Measurements from ENCODE around the gene PCDHGA9. TPM values are rescaled to one million over a fixed set of nuclear protein-coding genes. Genes with fewer than 3 reads are reported as not detected.
A peak's percentile ranks its signal among the peaks of the same experiment; 100 is the strongest.

PCDHGA9 gene
- total and polyA plus RNA-seq, 2 of the 8 experiments (the other 6 are each of a cell fraction or from before 2014, with no cell fraction given), result 0.79 to 1.1 TPM

GRCh38 chr5:141369994-141370848, 32.4 kb upstream of the PCDHGA9 start, which contains the start of gene PCDHGB3:
TSS of gene PCDHGB3 (plus strand) at chr5:141370242. CDS start at chr5:141370395, 153 bp downstream.
- Histone ChIP-seq H3K18ac (ENCODE audit: extremely low read depth, low read length) (no peak within 1 kb of the TSS), H2AFZ (ENCODE audit: low read length) (no peak within 1 kb of the TSS), H3K27ac (ENCODE audit: low read depth, low read length) (no peak within 1 kb of the TSS), H4K8ac (ENCODE audit: extremely low read depth, insufficient read depth, low read length) (no peak within 1 kb of the TSS), H2BK12ac (ENCODE audit: low read depth, low read length) (no peak within 1 kb of the TSS), H2AK5ac (ENCODE audit: low read depth, low read length) (no peak within 1 kb of the TSS), H2BK5ac (ENCODE audit: low read depth, low read length) (no peak within 1 kb of the TSS), H2BK15ac (ENCODE audit: low read length) (no peak within 1 kb of the TSS), H3K9me3 (ENCODE audit: insufficient read depth in 2 of 2, low read depth in 1 of 2, low read length in 1 of 2) (peaks cover 42 to 55% of the 10 kb centered on the region in 2 experiments), H4K5ac (ENCODE audit: insufficient read length, low read depth, low read length) (no peak within 1 kb of the TSS), H3K79me2 (ENCODE audit: control insufficient read depth in 1 of 2, insufficient read depth in 2 of 2, low read length in 2 of 2) (no peaks in the 10 kb centered on the region), H3K56ac (replicated peaks; ENCODE audit: insufficient read length, low read depth, low read length) (no peak within 1 kb of the TSS), H3K9ac (replicated peaks in 1 of 4; ENCODE audit: extremely low read depth in 1 of 4, low read depth in 3 of 4, low read length in 3 of 4) (no peak within 1 kb of the TSS), H3K14ac (ENCODE audit: insufficient read length) (no peak within 1 kb of the TSS), H3K4me2 (ENCODE audit: insufficient read depth in 1 of 2, low read depth in 2 of 2, low read length in 2 of 2) (no peak within 1 kb of the TSS), H4K20me1 (replicated peaks in 1 of 2; ENCODE audit: control insufficient read depth in 1 of 2, insufficient read depth in 2 of 2, low read length in 2 of 2) (no peaks in the 10 kb centered on the region), H3K23me2 (ENCODE audit: low read depth, low read length) (no peaks in the 10 kb centered on the region), H3K36me3 (ENCODE audit: control insufficient read depth in 2 of 4, insufficient read depth in 4 of 4, low read length in 3 of 4) (peaks cover 0 to 3% (median 0%) of the 10 kb centered on the region in 4 experiments; a peak in 2 of 8 replicates), H2BK20ac (ENCODE audit: low read length) (no peak within 1 kb of the TSS), H3K4me1 (replicated peaks in 1 of 4; ENCODE audit: control insufficient read depth in 3 of 4, insufficient read depth in 4 of 4, low read length in 3 of 4) (no peaks in the 10 kb centered on the region), H2BK120ac (replicated peaks; ENCODE audit: low read depth, low read length) (no peak within 1 kb of the TSS), H3K4ac (replicated peaks; ENCODE audit: insufficient read length, low read depth, low read length) (no peak within 1 kb of the TSS), H3K4me3 (ENCODE audit: extremely low read depth in 1 of 4, insufficient read depth in 2 of 4, low read depth in 3 of 4, low read length in 4 of 4) (no peak within 1 kb of the TSS), H3K27me3 (replicated peaks in 1 of 4; ENCODE audit: control insufficient read depth in 3 of 4, extremely low read depth in 1 of 4, insufficient read depth in 3 of 4, low read length in 3 of 4) (no peaks in the 10 kb centered on the region), H3K23ac (ENCODE audit: insufficient read length) (no peak within 1 kb of the TSS), H3K79me1 (ENCODE audit: low read depth, low read length) (no peaks in the 10 kb centered on the region), H4K91ac (replicated peaks; ENCODE audit: insufficient read length, low read length) (no peak within 1 kb of the TSS)
- TF ChIP-seq CTCF (IDR thresholded peaks at IDR 0.05; ENCODE audit: control extremely low read depth in 1 of 3, insufficient read depth in 1 of 3, low read depth in 1 of 3, low read length in 3 of 3), result peak; percentile 14 to 28 (median 24); a peak in 3 of 4 replicates
- no peak for TF ChIP-seq KDM5A (IDR thresholded peaks at IDR 0.05; ENCODE audit: low read length)
- no peak for TF ChIP-seq RNF2 (IDR thresholded peaks at IDR 0.05; ENCODE audit: borderline replicate concordance, low read depth, low read length, missing control alignments, poor library complexity, severe bottlenecking)
- TF ChIP-seq RAD21 (IDR thresholded peaks at IDR 0.05 in 1 of 2, conservative IDR thresholded peaks at IDR 0.05 in 1 of 2; ENCODE audit: low read depth in 2 of 2, low read length in 2 of 2), result peak; percentile 43 to 50; a peak in 3 of 4 replicates
- TF ChIP-seq SIX5 (IDR thresholded peaks at IDR 0.05; ENCODE audit: low read depth, low read length), result no peak
- FAIRE-seq, result no peak
- ChIA-PET CTCF (ENCODE audit: partially characterized antibody) (interaction anchor here (0.6 to 3.7 kb wide), 34 partner anchors 8 to 591 kb away, joined by 3 to 27 read pairs (median 4); partner anchors contain the start of genes PCDHB10, PCDHB14, PCDHB4 and PCDHGA10), POLR2A (ENCODE audit: partially characterized antibody) (interaction anchor here (1.1 to 1.6 kb wide), 2 partner anchors 17 to 276 kb away, joined by 3 to 4 read pairs; partner anchors contain the start of genes PCDHB2 and PCDHGB4)
- no peak for DNase-seq (ENCODE audit: low read depth in 1 of 2, low spot score in 2 of 2)
- 89% methylated on average over 32 of the region's 32 CpGs; no CpG with 5 or more reads in 1 of the 2 experiments for WGBS, 2 experiments (ENCODE audit: extremely low coverage in 1 of 2, insufficient coverage in 1 of 2, insufficient read length in 1 of 2, insufficient replicate concordance in 2 of 2, low coverage in 1 of 2, low lambda C conversion rate in 2 of 2, missing lambda C conversion rate in 1 of 2)

Data from H1 (cell line).